K562 (cell line): ENCODE data around the gene IL6ST.

Experiments used
- ELF1 ChIP-seq: fragments of 200-800 bp; sonication (Bioruptor generic); IDR thresholded peaks from 2 replicates; pipeline ENCODE4 v1.6.1; 2016; ENCODE audit warnings: missing genetic modification characterization, missing compliant biosample characterization
- JUN ChIP-seq, 2 experiments: sonication (generic) in 1 of 2; formaldehyde crosslinking in 1 of 2; IDR thresholded peaks; 2 replicates each; pipeline versions ENCODE4 v1.6.1 to v1.8.0; 2012 to 2022; ENCODE audit warnings: borderline replicate concordance in 2 of 2, mild to moderate bottlenecking in 2 of 2, improper control_type of control experiment in 1 of 2, low read depth in 1 of 2, low read length in 1 of 2, missing genetic modification reagents in 1 of 2
- POLR2A ChIP-seq: fragments of 450-650 bp; conservative IDR thresholded peaks from 2 replicates; pipeline ENCODE4 v1.6.1; 2016
- PTRF ChIP-seq: fragments of 450-650 bp; IDR thresholded peaks from 2 replicates; pipeline ENCODE4 v1.6.1; 2016; ENCODE audit warnings: mild to moderate bottlenecking, missing genetic modification characterization, missing compliant biosample characterization
- RCOR1 ChIP-seq, 2 experiments: IDR thresholded peaks; 2 replicates each; pipeline ENCODE4 v1.6.1; 2012; ENCODE audit warnings: low read depth in 2 of 2, low read length in 2 of 2, borderline replicate concordance in 1 of 2, improper control_type of control experiment in 1 of 2
- SETDB1 ChIP-seq: IDR thresholded peaks from one replicate; pipeline ENCODE4 v1.6.1; 2012; ENCODE audit warnings: low read length, control low read depth, inconsistent platforms
- TAF15 ChIP-seq: fragments of 200-400 bp; formaldehyde crosslinking; IDR thresholded peaks from 2 replicates; pipeline ENCODE4 v1.6.1; 2017; ENCODE audit warnings: mild to moderate bottlenecking, low read depth, low read length, moderate library complexity
- TGIF2 ChIP-seq: sonication (generic); formaldehyde crosslinking; IDR thresholded peaks from 2 replicates; pipeline ENCODE4 v1.8.1; 2022; ENCODE audit warnings: mild to moderate bottlenecking, missing genetic modification reagents, moderate library complexity
- ZNF561 ChIP-seq: fragments of 450-650 bp; formaldehyde crosslinking; conservative IDR thresholded peaks from 2 replicates; pipeline ENCODE4 v1.4.0; 2020; ENCODE audit warnings: mild to moderate bottlenecking, moderate library complexity
- ZNF766 ChIP-seq: fragments of 200-800 bp; sonication (Bioruptor generic); conservative IDR thresholded peaks from 2 replicates; pipeline ENCODE4 v1.6.1; 2016; ENCODE audit warnings: missing genetic modification characterization, missing compliant biosample characterization
- TF ChIP-seq, protein P1 (sequence below): fragments of 250-450 bp; sonication (Bioruptor Pico); IDR thresholded peaks from 2 replicates; pipeline ENCODE4 v1.4.0; 2020; ENCODE audit warnings: mild to moderate bottlenecking
- TF ChIP-seq, protein P2 (sequence below), 3 experiments: IDR thresholded peaks in 2 of 3; conservative IDR thresholded peaks in 1 of 3; 2 replicates each; pipeline ENCODE4 v1.5.1; 2011 to 2012; ENCODE audit warnings: low read length in 3 of 3, mild to moderate bottlenecking in 3 of 3, control low read depth in 2 of 3, improper control_type of control experiment in 1 of 3, inconsistent platforms in 1 of 3, low read depth in 1 of 3, mixed read lengths in 1 of 3, moderate library complexity in 1 of 3; ENCODE audit not compliant: insufficient read depth in 2 of 3
- TF ChIP-seq, protein P3 (sequence below), 2 experiments: fragments of 250-450 bp in 1 of 2; fragments of 450-650 bp in 1 of 2; sonication (Bioruptor Pico) in 1 of 2; IDR thresholded peaks; 2 replicates each; pipeline versions ENCODE4 v1.6.1 to v1.8.0; 2016 to 2021; ENCODE audit warnings: mild to moderate bottlenecking in 2 of 2, moderate library complexity in 2 of 2, missing compliant biosample characterization in 1 of 2, missing genetic modification characterization in 1 of 2

DNA sequence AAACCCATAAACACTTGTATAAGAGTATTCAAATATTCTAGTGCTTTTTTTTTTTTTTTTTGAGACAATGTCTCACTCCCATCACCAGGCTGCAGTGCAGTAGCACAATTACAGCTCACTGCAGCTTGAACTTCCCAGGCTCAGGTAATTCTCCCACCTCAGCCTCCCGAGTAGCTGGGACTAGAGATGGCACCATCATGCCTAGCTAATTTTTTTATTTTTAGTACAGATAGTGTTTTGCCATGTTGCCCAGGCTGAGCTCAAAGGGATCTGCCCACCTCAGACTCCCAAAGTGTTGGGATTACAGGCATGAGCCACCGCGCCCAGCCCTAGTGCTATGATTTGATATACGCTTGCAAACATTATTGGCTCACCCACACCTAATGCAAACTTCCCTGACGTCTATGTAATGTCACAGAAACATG, 11.8 kb downstream of the IL6ST start:
- TF ChIP-seq PTRF (tag) (no peak), ZNF561 (CRISPR knock-in tag) (no peak), POLR2A (no peak), ZNF766 (CRISPR knock-in tag) (no peak), JUN (IDR thresholded peaks at IDR 0.05; ENCODE audit: borderline replicate concordance, low read depth, low read length) (no peak), JUN (CRISPR knock-in tag; IDR thresholded peaks at IDR 0.05; ENCODE audit: borderline replicate concordance) (no peak), RCOR1 (IDR thresholded peaks at IDR 0.05; ENCODE audit: borderline replicate concordance in 1 of 2, low read depth in 2 of 2, low read length in 2 of 2) (no peak), ELF1 (tag) (no peak), TGIF2 (CRISPR knock-in tag) (no peak), SETDB1 (no peak), TAF15 (no peak)
- TF ChIP-seq, protein P1, sequence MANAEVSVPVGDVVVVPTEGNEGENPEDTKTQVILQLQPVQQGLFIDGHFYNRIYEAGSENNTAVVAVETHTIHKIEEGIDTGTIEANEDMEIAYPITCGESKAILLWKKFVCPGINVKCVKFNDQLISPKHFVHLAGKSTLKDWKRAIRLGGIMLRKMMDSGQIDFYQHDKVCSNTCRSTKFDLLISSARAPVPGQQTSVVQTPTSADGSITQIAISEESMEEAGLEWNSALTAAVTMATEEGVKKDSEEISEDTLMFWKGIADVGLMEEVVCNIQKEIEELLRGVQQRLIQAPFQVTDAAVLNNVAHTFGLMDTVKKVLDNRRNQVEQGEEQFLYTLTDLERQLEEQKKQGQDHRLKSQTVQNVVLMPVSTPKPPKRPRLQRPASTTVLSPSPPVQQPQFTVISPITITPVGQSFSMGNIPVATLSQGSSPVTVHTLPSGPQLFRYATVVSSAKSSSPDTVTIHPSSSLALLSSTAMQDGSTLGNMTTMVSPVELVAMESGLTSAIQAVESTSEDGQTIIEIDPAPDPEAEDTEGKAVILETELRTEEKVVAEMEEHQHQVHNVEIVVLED, result no peak
- TF ChIP-seq, protein P2, sequence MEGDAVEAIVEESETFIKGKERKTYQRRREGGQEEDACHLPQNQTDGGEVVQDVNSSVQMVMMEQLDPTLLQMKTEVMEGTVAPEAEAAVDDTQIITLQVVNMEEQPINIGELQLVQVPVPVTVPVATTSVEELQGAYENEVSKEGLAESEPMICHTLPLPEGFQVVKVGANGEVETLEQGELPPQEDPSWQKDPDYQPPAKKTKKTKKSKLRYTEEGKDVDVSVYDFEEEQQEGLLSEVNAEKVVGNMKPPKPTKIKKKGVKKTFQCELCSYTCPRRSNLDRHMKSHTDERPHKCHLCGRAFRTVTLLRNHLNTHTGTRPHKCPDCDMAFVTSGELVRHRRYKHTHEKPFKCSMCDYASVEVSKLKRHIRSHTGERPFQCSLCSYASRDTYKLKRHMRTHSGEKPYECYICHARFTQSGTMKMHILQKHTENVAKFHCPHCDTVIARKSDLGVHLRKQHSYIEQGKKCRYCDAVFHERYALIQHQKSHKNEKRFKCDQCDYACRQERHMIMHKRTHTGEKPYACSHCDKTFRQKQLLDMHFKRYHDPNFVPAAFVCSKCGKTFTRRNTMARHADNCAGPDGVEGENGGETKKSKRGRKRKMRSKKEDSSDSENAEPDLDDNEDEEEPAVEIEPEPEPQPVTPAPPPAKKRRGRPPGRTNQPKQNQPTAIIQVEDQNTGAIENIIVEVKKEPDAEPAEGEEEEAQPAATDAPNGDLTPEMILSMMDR (IDR thresholded peaks at IDR 0.05 in 2 of 3, conservative IDR thresholded peaks at IDR 0.05 in 1 of 3; ENCODE audit: insufficient read depth in 2 of 3, low read depth in 1 of 3, low read length in 3 of 3), result peak; percentile 20 to 51 (median 29); a peak in 2 of 6 replicates
- TF ChIP-seq, protein P3, sequence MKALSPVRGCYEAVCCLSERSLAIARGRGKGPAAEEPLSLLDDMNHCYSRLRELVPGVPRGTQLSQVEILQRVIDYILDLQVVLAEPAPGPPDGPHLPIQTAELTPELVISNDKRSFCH (CRISPR knock-in tag; IDR thresholded peaks at IDR 0.05), result no peak
- TF ChIP-seq, protein P3 (tag; IDR thresholded peaks at IDR 0.05), result no peak
